HG03558 (cell line): ENCODE data around the gene SRD5A1.

Experiments used
- ATAC-seq: cut with Tn5 transposase; IDR thresholded peaks from one replicate; pipeline ENCODE4 v1.9.1; 2021; ENCODE audit warnings: moderate number of reproducible peaks; ENCODE audit not compliant: unreplicated experiment; ENCODE audit errors: extremely low read depth

Gene SRD5A1

DNA sequence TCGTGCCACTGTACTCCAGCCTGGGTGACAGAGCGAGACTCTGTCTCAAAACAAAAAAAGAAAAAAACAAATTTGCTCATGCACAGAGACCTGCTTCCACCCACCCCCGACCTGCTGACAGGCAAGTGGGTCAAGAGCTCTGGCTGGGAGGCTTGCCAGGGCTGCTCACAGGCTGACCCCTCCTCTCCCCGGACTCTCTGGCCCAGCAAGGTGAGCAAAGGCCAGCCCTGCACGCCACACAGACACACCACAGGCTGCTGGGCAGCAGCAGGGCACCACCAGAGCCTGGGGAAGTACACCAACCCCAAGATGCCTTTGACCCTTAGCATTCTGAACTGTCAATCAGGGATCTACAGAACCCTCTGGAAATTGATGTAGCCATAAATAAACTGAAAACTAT is 29.6 kb upstream of the SRD5A1 start:
- no peak for ATAC-seq

DNA sequence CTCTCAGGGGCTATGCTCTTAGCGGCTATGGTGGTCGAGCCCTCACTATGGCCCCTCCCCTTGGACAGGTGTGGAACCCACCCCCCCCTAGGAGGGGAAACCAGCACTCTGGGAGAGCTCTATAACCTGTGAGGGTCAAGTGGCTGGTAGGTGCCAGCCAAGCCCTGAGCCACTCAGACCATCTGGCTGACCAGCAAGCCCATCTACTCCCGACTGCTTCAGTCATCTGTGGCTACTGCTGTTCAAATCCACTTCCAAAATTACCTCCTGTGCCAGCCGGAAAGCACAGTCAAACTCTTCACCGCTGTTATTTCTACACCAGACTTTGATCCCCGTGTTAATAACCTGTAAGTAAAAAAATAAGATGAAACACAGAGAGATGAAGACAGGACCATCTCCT is 28.9 kb upstream of the SRD5A1 start:
- ATAC-seq = no peak

DNA sequence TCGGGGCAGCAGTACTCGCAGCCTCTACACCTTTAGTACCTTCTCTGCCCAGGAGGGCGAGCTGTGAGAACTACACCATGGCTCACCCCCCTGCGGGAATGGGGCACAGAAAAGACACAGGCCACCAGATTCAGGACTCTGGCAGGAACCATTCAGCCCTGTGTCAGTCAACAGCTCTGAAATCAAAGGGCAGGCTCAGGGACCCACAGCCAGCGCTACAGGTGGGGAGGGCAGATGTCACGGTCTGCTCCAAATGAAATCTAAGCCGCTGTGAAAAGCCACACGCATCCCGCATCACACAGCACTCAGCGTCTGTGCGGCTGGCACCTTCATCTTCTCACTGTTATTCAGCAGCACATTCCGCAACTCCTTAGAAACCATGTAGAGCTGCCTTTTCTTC is 28.3 kb upstream of the SRD5A1 start:
- no peak for ATAC-seq

DNA sequence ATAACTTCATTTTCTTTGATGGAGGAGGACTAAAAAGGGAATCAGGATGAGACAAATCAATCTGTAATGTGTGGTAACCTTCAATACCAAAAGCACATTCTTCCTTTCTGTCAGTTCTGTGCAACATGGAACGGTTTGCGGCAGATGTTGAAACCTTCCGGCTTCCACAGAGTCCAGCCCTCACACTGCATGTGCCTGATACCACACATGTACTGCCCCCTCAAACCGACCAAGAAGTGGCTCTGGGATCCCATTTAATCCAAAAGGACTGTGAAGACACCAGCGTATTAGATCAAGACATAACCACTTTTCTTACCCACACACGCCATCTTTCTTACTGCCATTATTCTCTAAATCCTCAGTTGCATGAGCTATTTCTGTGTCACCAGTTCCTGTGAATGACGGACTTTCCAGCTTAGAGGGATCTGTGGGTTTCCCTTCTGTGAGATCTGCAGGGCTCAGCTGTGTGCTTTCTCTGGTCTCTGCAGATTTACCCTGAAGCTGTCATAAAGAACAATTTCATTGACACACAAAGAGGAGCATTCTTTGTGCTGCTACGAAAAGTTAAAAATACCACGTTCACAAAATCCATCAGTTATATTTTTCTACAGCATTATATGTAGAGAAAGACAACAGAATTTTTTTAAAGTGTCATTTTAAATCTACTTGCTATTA is 26.2 kb upstream of the SRD5A1 start:
- no peak for ATAC-seq

DNA sequence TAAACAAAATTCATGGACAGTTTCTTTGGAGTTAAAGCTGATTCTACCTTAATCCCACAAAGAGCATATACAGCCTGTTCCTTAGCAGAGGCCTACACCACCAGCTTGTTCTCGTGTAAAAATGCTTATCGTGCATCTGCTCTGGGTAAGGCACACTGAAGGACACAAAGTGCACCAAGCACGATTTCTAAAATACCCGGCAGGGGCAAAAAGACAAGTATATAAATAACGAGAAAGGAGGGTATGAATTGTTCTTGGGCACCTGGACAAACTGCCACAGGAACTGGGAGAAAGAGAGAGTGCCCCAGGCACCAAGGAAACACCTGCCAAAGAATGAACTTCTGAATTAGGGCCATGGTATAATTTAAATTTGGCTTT is 25.7 kb upstream of the SRD5A1 start:
- no peak for ATAC-seq

DNA sequence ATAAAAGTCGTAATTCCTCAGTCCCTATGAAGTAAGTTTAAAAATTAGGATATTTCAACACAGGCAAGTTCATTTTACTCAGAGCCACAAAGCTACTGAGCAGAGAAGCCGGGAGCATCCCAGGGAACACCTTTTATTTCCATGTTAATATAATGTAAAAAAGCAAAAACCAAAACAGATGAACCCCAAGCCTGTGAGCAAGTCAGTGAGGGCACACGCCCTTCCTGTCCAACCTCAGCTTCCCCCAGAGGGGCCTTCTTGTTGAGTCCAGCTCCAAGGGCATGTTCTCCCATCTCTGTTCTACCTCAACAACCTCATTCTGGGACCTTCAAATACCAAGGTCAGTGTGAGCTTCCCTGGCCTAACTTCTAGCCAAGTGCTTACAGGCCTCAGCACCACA is 25.2 kb upstream of the SRD5A1 start:
- no peak for ATAC-seq

DNA sequence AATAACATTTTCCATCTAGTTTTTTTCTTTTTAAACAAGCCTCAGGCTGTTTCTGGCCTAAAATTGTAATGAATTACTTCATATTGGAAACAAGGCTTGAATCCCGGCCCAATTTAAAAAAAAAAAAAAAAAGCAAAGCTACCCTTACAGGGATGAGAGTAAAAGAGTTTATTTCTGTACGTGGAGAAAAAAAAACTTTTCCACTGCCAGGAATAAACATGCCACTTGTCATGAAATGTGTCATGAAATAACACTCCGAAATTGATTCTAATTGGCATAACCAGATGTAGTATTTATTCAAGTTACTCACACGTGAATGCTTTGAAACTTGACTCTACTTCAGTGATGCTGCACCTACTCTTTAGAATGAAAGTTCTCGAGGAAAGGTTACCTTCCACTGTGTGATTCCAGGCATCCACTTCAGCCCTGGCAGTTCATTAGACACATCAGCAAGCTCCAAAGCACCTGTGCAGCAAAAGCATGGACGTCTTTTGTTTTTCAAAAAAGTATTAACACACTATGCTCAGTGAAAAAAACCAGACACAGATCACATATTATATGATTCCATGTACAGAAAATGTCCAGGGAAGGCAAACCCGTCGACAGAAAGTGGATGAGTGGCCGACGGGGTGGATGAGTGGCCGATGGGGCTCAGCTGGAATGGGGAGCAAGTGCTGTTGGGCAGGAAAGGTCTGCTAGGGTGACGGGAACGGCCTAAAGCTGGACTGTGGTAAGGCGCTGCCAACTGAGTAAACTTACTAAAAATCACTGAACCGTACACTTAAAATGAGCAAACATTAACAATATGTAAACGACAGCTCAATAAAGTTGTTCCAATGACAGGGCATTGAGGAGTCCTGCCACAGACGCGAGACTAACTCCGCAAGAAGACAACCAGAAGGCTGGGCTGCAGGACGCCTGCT is 21.6 kb upstream of the SRD5A1 start:
- ATAC-seq = no peak

DNA sequence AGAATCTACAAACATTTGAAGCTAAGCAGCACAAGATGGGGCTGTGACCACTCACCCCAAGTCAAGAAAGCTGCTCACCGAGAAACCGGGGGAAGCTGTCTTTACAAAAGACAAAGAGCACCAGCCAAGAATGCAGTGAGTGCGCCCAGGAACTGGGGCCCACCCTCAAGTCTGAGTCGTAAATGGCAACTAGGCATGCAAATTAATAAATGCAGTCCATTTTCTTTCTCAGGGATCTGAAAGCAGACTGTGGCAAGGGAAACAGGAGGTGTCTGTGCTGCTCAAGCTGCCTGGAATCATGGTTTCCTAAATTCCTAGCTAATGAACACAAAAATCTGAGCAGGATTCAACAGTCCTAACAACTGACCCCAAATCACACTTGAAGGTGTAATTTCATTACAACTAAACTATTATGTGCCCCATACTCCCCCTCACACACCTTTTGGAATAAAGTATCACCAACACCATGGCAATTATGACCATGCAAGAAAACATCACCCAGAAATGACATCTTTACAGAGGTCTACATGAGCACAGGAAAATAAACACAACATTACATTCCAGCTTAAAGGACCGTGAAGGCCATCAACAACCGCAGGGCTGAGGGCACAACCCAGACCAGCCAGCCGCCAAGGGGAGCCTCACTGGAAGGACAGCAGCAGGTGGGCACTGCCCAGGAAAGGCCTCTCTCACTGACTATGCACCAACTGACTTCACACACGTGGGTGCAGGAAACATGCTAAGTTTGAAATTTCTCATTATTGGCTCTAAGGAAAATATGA is 18.0 kb upstream of the SRD5A1 start:
- no peak for ATAC-seq

DNA sequence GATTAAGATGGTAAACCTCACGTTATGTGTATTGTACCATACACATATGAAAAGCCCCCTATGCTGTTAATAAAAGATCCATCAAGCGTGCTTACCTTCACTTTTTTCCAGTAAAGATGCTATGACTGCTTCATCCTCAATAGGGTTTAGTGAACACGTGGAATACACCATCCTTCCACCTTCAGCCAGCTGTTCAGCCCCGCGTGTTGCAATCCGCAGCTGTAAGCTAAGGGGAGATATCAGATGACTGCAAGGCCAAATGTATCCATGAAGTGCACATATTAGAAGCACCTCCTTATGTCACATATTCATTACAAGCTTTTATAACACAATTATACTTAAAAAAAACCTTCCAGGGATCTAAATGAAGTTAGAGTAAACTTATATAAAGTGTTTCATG is 16.6 kb upstream of the SRD5A1 start:
- ATAC-seq = no peak

DNA sequence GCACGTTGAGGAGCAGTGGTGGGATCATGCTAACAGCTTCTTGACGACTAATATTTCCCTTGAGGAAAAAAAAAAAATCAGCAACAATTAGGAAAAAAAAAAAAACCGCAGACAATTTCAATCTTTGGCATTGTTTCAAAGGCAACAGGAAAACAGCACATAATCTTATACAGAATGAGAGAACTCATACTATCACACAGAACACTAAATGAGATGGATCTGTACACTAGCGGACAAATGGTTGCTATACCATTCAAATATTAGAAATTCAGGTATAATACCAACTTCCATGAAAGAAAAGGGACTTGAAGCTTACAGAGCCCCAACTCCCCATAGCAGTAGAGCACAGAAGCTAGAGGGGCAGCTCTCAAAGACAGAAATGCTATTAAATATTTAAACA is 10.0 kb upstream of the SRD5A1 start:
- no peak for ATAC-seq

DNA sequence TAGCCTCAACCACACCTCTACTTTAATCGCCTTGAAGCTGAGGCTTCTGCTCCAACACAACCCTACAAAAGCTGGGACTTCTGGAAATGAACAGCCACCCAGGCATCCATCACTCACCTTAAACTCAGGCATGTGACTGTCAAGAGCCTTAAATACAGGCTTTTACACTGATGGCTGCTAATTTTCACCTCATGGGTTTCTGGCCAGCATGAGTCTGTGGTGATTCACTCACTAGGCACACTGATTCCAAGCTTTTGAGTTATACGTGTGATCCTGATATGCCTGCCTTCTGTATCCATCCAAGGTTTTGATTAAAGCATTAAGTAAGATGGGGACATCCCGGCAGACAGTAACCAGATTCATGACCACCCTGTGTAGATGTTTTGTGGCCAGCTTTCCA is 9.3 kb upstream of the SRD5A1 start:
- no peak for ATAC-seq

DNA sequence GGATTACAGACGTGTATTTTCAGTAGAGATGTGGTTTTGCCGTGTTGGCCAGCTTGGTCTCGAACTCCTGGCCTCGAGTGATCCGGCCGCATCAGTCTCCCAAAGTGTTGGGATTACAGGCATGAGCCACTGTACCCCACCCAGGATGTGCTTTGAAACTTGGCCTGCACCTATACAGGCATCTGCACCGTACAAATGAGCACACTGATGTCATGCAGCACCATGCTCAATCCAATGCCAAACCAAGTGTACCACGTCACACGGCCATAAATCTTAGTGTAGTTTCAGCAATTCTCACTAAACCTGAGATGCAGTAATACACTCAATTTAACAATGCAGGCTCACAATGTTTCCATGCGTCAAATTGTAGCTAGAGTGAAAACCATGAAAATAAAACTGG is 6.7 kb upstream of the SRD5A1 start:
- ATAC-seq = no peak

DNA sequence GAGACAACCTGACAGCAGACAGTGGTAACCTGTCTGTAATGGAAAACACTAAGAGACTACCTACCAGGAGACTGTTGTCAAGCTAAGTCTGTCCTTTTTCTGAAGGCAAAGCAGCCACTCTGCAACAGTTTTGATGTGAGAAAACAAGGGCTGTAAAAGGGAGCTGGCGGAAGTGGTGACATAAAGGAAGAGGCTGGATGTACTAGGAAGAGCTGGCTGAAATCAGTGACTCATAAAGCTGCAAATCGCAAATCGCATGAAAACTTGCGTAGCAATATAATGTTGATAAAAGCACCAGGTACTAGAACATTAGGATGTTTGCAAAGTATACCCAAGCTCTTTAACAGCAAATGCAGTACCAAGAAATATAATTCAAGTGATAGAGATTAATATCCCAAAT is 1.8 kb upstream of the SRD5A1 start:
- no peak for ATAC-seq

DNA sequence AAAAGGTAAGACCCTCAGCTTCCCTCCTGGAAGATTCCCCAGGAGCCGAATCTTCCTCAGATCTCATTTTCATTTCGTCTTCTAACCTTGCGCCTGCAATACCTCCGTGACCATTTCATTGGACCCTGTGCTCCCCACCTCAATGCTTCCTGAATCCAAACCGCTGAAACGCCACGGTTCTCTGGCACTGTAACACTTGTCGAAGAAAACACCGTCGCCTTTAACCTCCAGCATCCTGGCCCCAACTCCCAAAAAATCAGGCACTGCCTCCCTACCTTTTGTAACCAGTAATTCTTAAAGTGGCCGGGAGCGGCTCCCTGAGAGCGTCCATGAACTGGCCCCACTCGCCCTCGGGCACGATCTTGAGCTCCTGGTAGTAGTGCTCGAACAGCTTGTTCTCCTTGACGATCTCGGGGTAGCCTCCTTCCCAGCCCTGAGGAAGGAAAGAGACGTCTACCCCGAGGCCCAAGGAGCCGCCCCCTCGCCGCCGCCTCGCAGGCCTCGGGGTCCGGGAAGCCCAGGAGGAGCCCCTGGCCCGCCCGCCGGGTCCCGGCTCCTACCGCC is 834 bp upstream of the SRD5A1 start:
- ATAC-seq = peak; percentile 2

DNA sequence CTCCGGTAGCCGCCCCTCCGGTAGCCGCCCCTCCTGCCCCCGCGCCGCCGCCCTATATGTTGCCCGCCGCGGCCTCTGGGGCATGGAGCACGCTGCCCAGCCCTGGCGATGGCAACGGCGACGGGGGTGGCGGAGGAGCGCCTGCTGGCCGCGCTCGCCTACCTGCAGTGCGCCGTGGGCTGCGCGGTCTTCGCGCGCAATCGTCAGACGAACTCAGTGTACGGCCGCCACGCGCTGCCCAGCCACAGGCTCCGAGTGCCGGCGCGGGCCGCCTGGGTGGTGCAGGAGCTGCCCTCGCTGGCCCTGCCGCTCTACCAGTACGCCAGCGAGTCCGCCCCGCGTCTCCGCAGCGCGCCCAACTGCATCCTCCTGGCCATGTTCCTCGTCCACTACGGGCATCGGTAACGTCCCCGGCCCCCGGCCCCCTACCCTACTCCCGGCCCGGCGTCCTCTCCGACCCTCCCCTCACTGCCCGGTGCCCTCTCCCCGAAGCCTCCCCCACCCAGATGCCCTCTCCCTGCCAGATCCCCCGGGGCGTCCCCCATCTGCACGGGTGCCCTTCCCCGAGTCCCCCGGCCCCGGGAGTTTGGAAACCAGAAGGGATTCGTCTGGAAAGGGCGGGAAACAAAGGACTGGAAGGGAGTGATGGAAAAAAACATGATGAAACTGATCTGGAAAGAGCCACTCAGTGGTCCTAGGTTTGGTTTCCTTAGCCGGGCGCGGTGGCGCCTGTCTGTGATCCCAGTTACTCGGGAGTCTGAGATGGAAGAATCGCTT is 417 bp downstream of the SRD5A1 start:
- ATAC-seq = peak; percentile 25

DNA sequence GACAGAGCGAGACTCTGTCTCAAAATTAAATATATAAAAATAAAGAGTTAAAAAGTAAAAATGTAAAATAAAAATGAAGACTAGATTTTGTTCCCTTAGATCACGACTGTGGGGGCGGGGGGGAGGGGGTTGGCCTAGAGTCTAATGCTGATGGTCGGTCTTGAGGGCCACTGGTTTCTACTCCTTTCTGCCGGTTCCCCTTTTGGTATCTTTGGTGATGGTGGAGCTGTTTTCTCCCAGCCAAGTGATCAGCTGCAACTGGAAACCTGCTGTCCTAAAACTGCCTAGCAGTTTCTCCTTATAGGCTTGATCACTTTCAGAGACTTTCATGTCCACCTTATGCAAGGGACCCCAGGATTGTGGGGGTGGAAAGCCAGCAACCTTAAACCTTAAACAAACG is 1.1 kb downstream of the SRD5A1 start:
- no peak for ATAC-seq

DNA sequence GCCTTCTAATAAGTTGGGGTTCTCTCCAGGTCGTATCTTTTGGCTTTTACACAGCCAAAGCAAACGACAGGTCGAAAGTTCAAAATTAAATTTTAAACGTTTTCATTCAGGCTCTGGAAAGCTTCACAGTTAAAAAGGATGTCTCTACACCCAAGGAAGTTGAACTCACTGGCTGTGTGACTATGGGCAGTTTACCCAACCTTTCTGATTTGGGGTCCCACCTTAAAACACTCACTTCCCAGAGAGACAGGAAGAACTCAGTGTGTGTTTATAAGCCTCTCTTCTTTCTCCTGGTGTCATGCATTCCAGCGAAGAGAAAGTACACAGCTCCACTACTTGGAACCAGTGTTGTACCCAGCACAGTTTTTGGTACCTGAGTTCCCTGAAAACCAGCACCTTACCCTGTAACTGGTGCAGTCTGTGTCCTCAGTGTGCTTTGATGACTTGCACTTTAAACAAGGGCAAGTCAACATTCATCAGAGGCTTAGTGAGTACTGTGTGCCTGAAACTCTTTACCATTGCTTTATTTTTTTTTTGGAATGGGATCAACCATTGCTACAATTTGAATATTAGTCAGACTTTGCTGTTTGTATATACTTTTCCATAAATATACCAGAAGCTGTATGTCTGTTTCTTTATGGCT is 1.7 kb downstream of the SRD5A1 start:
- ATAC-seq = no peak

DNA sequence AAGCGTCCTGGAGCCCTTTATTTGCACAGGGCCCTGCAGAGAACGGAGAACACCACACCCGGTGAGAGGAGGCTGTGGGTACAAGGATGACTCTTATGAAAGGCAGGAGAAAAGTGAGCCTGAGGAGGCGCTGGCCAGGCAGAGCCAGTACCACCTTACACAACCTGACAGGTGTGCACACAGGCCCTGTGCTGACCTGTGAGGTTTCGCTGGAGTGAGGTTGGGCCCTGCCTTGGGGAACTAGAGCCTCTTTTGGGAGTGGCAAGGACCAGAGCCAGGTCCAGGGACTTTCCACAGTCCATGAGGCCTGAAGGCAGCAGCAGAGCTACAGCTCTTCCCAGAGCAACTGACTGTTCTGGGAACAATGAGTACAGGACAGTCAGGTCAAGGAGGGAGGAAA is 3.1 kb downstream of the SRD5A1 start:
- ATAC-seq = no peak

DNA sequence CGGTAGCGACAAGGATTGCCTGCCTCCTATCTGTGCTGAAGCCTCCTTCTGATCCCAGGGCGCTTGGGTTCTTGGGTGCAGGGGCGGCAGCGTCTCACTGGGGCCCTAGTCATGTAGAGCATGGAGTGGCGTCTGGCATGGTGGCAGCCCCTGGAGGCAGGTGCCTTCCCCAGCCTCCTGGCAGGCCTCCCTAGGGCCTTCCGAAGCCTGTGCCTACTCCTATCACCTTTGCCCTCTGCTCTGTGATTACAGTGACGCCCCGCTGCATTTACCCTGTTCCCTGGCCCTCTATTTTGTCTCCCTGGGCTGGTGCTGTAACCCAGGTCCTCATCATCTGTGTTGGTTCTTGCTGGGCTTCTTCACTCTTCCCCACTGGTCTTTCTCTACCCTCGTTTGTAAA is 3.8 kb downstream of the SRD5A1 start:
- ATAC-seq = no peak

DNA sequence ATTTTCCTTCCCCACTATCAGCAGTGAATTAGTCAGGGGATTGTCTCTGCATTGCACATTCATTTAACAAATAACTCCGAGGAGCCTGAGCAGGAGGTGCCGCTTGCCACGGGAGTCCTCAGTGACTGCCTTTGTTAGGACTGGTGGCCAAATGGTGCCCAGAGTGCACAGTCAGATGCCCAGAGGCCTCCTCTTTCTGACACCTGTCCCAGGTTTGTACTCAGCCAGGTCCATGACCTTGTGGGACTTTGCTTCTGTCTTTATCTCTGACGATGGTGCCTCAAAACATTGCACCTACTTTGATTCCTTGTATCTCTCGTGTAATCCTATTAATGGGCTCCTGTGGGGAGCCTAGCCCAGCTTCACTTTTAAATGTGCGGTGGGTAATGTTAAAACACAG is 4.3 kb downstream of the SRD5A1 start:
- no peak for ATAC-seq
